ENCODE measurements around the gene AKAP8L. TPM values are rescaled to one million over a fixed set of nuclear protein-coding genes. Genes with fewer than 3 reads are reported as not detected.

AKAP8L gene
- total RNA-seq, result 10 to 100 TPM; 52.6 to 65.7 TPM
- long read RNA-seq, donor 1, transcript AKAP8L-201 (14 exons, 2,146 nt), result major isoform, 9 of 23 reads
- long read RNA-seq, donor 1, partial matches to known transcripts, result 6 of 23 reads
- long read RNA-seq, donor 1, other reads (novel, unspliced or antisense), result 8 of 23 reads
- long read RNA-seq, donor 2, transcript AKAP8L-201 (14 exons, 2,146 nt), result major isoform, 12 of 19 reads
- long read RNA-seq, donor 2, partial matches to known transcripts, result 3 of 19 reads
- long read RNA-seq, donor 2, other reads (novel, unspliced or antisense), result 3 of 19 reads

- intact Hi-C loops (cut with DNase I), result no loop called here
- peak; percentile 99 for DNase-seq (ENCODE audit: low spot score)
These were observed at the start of gene AKAP8L for GRCh38 chr19:15418579-15419412. Gene AKAP8L (minus strand): TSS chr19:15418988. CDS start chr19:15418923, 65 bp downstream.

GRCh38 chr19:15467734-15468214 is 49.0 kb upstream of the AKAP8L start:
- intact Hi-C loops (cut with DNase I), result loop anchor here in 1 of 2 donors (10.0 kb wide), 1 partner anchor 87 kb away; no protein-coding TSS in a partner anchor
- no peak for DNase-seq (ENCODE audit: low spot score)

- intact Hi-C loops (cut with DNase I), result loop anchor here in 1 of 2 donors (10.0 kb wide), 1 partner anchor 88 kb away; no protein-coding TSS in a partner anchor
These were observed 48.3 kb upstream of the AKAP8L start for GRCh38 chr19:15466851-15467733.

GRCh38 chr19:15464394-15465385 is 45.9 kb upstream of the AKAP8L start, which contains the start of gene RASAL3:
Gene RASAL3 (minus strand): TSS chr19:15464544. CDS start chr19:15464358, 186 bp downstream.
- DNase-seq (ENCODE audit: low spot score), result no peak
- intact Hi-C loops (cut with DNase I), result loop anchor here in 1 of 2 donors (5.0 to 10.0 kb wide), 2 partner anchors 90 to 362 kb away; no protein-coding TSS in a partner anchor

More at GRCh38 chr19:15466851-15467733, 48.3 kb upstream of the AKAP8L start:
- no peak for DNase-seq (ENCODE audit: low spot score)

GRCh38 chr19:15463861-15464371 is 45.1 kb upstream of the AKAP8L start:
- intact Hi-C loops (cut with DNase I), result loop anchor here in 1 of 2 donors (5.0 to 10.0 kb wide), 2 partner anchors 91 to 362 kb away; no protein-coding TSS in a partner anchor
- no peak for DNase-seq (ENCODE audit: low spot score)

GRCh38 chr19:15461694-15462093 is 42.9 kb upstream of the AKAP8L start:
- no peak for DNase-seq (ENCODE audit: low spot score)
- intact Hi-C loops (cut with DNase I), result loop anchor here in 1 of 2 donors (5.0 to 10.0 kb wide), 2 partner anchors 93 to 359 kb away; no protein-coding TSS in a partner anchor

GRCh38 chr19:15457701-15458484 is 39.1 kb upstream of the AKAP8L start:
- no peak for DNase-seq (ENCODE audit: low spot score)
- intact Hi-C loops (cut with DNase I), result no loop called here

GRCh38 chr19:15456871-15457700 is 38.3 kb upstream of the AKAP8L start:
- DNase-seq (ENCODE audit: low spot score), result no peak
- intact Hi-C loops (cut with DNase I), result no loop called here

GRCh38 chr19:15456441-15456840 is 37.7 kb upstream of the AKAP8L start:
- DNase-seq (ENCODE audit: low spot score), result no peak
- intact Hi-C loops (cut with DNase I), result no loop called here

- intact Hi-C loops (cut with DNase I), result no loop called here
- DNase-seq (ENCODE audit: low spot score), result peak; percentile 51
These were observed 37.2 kb upstream of the AKAP8L start for GRCh38 chr19:15455996-15456395.

- peak; percentile 68 for DNase-seq (ENCODE audit: low spot score)
- intact Hi-C loops (cut with DNase I), result no loop called here
These were observed 35.4 kb upstream of the AKAP8L start for GRCh38 chr19:15453906-15454860.

- intact Hi-C loops (cut with DNase I), result no loop called here
- DNase-seq (ENCODE audit: low spot score), result no peak
These were observed 34.3 kb upstream of the AKAP8L start for GRCh38 chr19:15453091-15453578.

GRCh38 chr19:15452111-15453047 is 33.6 kb upstream of the AKAP8L start:
- intact Hi-C loops (cut with DNase I), result no loop called here
- DNase-seq (ENCODE audit: low spot score), result peak; percentile 97

GRCh38 chr19:15450528-15450890 is 31.7 kb upstream of the AKAP8L start:
- intact Hi-C loops (cut with DNase I), result no loop called here
- no peak for DNase-seq (ENCODE audit: low spot score)
